ENCODE results near the gene SLBP. TPM values are rescaled to one million over a fixed set of nuclear protein-coding genes. Genes with fewer than 3 reads are reported as not detected.
A peak's percentile ranks its signal among the peaks of the same experiment; 100 is the strongest.

Gene SLBP
- total RNA-seq, 1 experiment from 2014 or later = 73.4 TPM

DNA sequence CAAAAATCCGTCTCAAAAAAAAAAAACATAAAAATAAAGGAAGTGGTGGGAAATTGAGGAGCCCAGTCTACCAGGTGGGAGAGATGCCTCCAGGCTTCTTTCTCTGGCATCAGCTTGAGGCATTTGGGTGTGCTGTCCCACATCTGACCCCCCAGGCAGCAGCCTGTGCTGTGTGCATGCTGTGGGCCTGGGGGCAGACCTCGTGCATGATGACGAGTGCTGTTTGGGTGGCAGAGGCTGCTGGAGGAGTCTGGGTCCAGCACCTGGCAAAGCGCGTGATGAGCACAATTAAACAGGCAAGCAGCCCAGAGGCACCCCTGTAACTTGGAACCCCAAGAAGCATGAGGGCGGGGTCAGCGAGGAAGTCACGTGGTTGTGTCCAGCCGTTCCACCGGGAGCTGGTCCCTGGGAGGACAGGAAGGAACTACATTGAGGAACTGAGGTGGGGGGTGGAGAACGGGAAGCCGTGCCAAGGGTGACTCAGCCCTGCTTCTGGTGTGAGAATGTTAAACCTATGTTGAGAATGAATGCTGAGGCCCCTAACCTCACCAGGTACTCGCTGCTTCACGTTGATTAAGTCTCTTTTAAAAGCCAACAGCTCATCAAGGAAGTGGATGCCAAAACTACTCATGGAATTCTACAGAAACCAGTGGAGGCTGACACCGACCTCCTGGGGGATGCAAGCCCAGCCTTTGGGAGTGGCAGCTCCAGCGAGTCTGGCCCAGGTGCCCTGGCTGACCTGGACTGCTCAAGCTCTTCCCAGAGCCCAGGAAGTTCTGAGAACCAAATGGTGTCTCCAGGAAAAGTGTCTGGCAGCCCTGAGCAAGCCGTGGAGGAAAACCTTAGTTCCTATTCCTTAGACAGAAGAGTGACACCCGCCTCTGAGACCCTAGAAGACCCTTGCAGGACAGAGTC lies 15.3 kb upstream of the SLBP start:
- CTCF ChIA-PET = no interaction called here
- Histone ChIP-seq H3K4me3 (ENCODE audit: low read depth in 2 of 2, low read length in 2 of 2) (no peak overlapping the region), H3K4me1 (ENCODE audit: control insufficient read depth, insufficient read depth, low read length) (peaks cover 33% of the 10 kb centered on the region), H3K27me3 (ENCODE audit: control insufficient read depth, insufficient read depth, low read length) (no peaks in the 10 kb centered on the region), H3K27ac (ENCODE audit: low read length) (peak overlapping the region; percentile 77), H3K9me3 (ENCODE audit: control insufficient read depth, insufficient read depth, low read depth, low read length) (no peaks in the 10 kb centered on the region), H3K36me3 (ENCODE audit: control insufficient read depth, insufficient read depth, low read length) (peaks cover 5% of the 10 kb centered on the region)
- POLR2A ChIA-PET = no interaction called here
- peak; percentile 61 for ATAC-seq
- BruUV-seq (replicated peaks) = no TSS peak
- in situ Hi-C loops (cut with HindIII; ENCODE audit: low pct_unique_long_range_greater_than_20kb, low sequenced_read_pairs) = no loop called here
- TF ChIP-seq POLR2AphosphoS5 (IDR thresholded peaks at IDR 0.05; ENCODE audit: low read depth, low read length) = no peak
- TF ChIP-seq, protein P1, sequence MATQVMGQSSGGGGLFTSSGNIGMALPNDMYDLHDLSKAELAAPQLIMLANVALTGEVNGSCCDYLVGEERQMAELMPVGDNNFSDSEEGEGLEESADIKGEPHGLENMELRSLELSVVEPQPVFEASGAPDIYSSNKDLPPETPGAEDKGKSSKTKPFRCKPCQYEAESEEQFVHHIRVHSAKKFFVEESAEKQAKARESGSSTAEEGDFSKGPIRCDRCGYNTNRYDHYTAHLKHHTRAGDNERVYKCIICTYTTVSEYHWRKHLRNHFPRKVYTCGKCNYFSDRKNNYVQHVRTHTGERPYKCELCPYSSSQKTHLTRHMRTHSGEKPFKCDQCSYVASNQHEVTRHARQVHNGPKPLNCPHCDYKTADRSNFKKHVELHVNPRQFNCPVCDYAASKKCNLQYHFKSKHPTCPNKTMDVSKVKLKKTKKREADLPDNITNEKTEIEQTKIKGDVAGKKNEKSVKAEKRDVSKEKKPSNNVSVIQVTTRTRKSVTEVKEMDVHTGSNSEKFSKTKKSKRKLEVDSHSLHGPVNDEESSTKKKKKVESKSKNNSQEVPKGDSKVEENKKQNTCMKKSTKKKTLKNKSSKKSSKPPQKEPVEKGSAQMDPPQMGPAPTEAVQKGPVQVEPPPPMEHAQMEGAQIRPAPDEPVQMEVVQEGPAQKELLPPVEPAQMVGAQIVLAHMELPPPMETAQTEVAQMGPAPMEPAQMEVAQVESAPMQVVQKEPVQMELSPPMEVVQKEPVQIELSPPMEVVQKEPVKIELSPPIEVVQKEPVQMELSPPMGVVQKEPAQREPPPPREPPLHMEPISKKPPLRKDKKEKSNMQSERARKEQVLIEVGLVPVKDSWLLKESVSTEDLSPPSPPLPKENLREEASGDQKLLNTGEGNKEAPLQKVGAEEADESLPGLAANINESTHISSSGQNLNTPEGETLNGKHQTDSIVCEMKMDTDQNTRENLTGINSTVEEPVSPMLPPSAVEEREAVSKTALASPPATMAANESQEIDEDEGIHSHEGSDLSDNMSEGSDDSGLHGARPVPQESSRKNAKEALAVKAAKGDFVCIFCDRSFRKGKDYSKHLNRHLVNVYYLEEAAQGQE (IDR thresholded peaks at IDR 0.05; ENCODE audit: insufficient read depth in 1 of 2, low read depth in 2 of 2, low read length in 1 of 2) = no peak
- no peak for TF ChIP-seq SIN3A (IDR thresholded peaks at IDR 0.05; ENCODE audit: borderline replicate concordance, insufficient read depth, low read depth, low read length)
- no peak for TF ChIP-seq TCF7L2 (IDR thresholded peaks at IDR 0.05; ENCODE audit: low read depth, low read length)
- intact Hi-C loops (cut with micrococcal nuclease; ENCODE audit: unreplicated experiment) = no loop called here
- no peak for DNase-seq (ENCODE audit: low read depth, low spot score)

DNA sequence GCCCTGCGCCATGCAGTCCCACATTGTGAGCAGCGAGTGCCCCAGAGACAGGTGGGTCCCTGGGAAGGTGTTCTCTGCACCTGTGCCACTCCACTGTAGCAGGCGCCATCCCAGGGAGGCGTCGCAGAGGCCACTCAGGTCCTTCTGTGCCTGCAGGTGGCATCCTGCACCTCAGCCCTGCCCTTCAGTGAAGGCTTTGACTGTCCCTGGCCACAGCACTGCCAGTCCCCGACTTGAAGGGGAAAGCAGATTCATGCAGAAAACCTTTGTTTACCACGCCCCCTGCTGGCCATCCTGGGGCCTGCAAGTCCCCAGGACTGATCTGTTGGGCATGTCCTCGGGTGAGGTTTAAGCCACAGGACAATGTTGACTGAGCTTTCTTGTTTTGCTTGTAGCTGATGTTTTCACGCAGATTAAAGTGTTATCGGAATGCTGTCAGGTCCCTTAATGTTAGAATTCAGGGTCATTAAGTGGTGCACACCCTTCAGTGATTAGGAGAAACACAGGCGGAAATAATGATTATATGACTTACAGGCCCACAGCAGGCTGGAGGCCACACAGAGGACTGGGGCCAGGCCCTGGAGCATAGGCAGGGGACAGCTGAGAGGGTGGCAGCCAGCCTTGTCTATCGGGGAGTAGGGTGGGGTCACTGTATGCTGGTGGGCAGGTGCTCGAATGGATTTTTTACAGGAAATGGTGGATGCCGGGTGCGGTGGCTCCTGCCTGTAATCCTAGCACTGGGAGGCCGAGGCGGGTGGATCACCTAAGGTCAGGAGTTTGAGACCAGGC lies 14.2 kb upstream of the SLBP start:
- Histone ChIP-seq H3K36me3 (ENCODE audit: control insufficient read depth, insufficient read depth, low read length) (peaks cover 7% of the 10 kb centered on the region), H3K4me1 (ENCODE audit: control insufficient read depth, insufficient read depth, low read length) (peaks cover 33% of the 10 kb centered on the region), H3K27me3 (ENCODE audit: control insufficient read depth, insufficient read depth, low read length) (no peaks in the 10 kb centered on the region), H3K9me3 (ENCODE audit: control insufficient read depth, insufficient read depth, low read depth, low read length) (no peaks in the 10 kb centered on the region), H3K27ac (ENCODE audit: low read length) (peak overlapping the region; percentile 77), H3K4me3 (ENCODE audit: low read depth in 2 of 2, low read length in 2 of 2) (0 out of 4 replicates have a peak overlapping the region, but pooled peaks of 1 of the 2 experiments have one; percentile 4)
- peak; percentile 78 for DNase-seq (ENCODE audit: low read depth, low spot score)
- intact Hi-C loops (cut with micrococcal nuclease; ENCODE audit: unreplicated experiment) (no loop called here), in situ Hi-C loops (cut with HindIII; ENCODE audit: low pct_unique_long_range_greater_than_20kb, low sequenced_read_pairs) (no loop called here)
- ATAC-seq = peak; percentile 46
- 0 out of 2 replicates have a peak, but pooled peaks have one; percentile 18 for TF ChIP-seq TCF7L2 (IDR thresholded peaks at IDR 0.05; ENCODE audit: low read depth, low read length)
- TF ChIP-seq, protein P1 (IDR thresholded peaks at IDR 0.05; ENCODE audit: insufficient read depth in 1 of 2, low read depth in 2 of 2, low read length in 1 of 2) = no peak
- POLR2A ChIA-PET = no interaction called here
- CTCF ChIA-PET = interaction anchor here (1.8 kb wide), 1 partner anchor 33 kb away, joined by 6 read pairs; no protein-coding TSS in a partner anchor
- no TSS peak for BruUV-seq (replicated peaks)
